Measurements from ENCODE around the gene REN. TPM values are rescaled to one million over a fixed set of nuclear protein-coding genes. Genes with fewer than 3 reads are reported as not detected.

The REN gene
- total and polyA plus RNA-seq, 2 donors (not counting 3 experiments of a cell fraction or from before 2014, with no cell fraction given), result 0.11 TPM; not detected in 1

GRCh38 chr1:204110894-204111633, 55.1 kb downstream of the REN start:
- H3K4me2 ChIP-seq (ENCODE audit: insufficient read depth, low read length), result no peak overlapping the region
- no peak for DNase-seq (ENCODE audit: low read depth, low spot score)
- H3K9me1 ChIP-seq (replicated peaks; ENCODE audit: control insufficient read depth, extremely low read depth, insufficient read depth, low read length), result no peaks in the 10 kb centered on the region
- H3K9ac ChIP-seq (replicated peaks; ENCODE audit: extremely low read depth, insufficient read depth, low read length), result no peak overlapping the region
- no peaks in the 10 kb centered on the region for H3K9me3 ChIP-seq (replicated peaks; ENCODE audit: control insufficient read depth, insufficient read depth, low read length)
- peaks cover 0 to 2% of the 10 kb centered on the region in 2 experiments for H3K36me3 ChIP-seq (ENCODE audit: control insufficient read depth in 2 of 2, extremely low read depth in 1 of 2, insufficient read depth in 2 of 2, low read length in 2 of 2)
- no peak for TF ChIP-seq JUN (IDR thresholded peaks at IDR 0.05; ENCODE audit: borderline replicate concordance, insufficient read depth, insufficient read length, low read depth)
- TF ChIP-seq MYC (IDR thresholded peaks at IDR 0.05; ENCODE audit: low read depth, low read length), result no peak
- no peak for TF ChIP-seq GATA2 (IDR thresholded peaks at IDR 0.05; ENCODE audit: insufficient read depth, insufficient read length, low read depth, low read length)
- no peak for TF ChIP-seq MAX (IDR thresholded peaks at IDR 0.05; ENCODE audit: insufficient read depth, insufficient read length)
- TF ChIP-seq POLR2AphosphoS5 (IDR thresholded peaks at IDR 0.05; ENCODE audit: insufficient read depth, low read depth, low read length), result no peak
- TF ChIP-seq EZH2 (IDR thresholded peaks at IDR 0.05; ENCODE audit: borderline replicate concordance, low read depth, low read length, severe bottlenecking), result no peak
- TF ChIP-seq CTCF (IDR thresholded peaks at IDR 0.05; ENCODE audit: extremely low read depth in 1 of 2, insufficient read depth in 1 of 2, low read depth in 1 of 2, low read length in 2 of 2), result no peak
- TF ChIP-seq FOS (IDR thresholded peaks at IDR 0.05; ENCODE audit: borderline replicate concordance, insufficient read depth, low read length), result no peak
- TF ChIP-seq POLR2A (IDR thresholded peaks at IDR 0.05; ENCODE audit: low read depth, low read length), result no peak
- H3K79me2 ChIP-seq (ENCODE audit: control insufficient read depth, insufficient read depth, low read length), result peaks cover 11% of the 10 kb centered on the region
- H3K27me3 ChIP-seq (ENCODE audit: control insufficient read depth in 2 of 2, insufficient read depth in 2 of 2, low read length in 2 of 2), result no peaks in the 10 kb centered on the region
- CTCF ChIA-PET, result interaction anchor here (1.3 to 6.7 kb wide), 3 partner anchors 18 to 240 kb away, joined by 3 to 45 read pairs (median 5); no protein-coding TSS in a partner anchor
- no peak overlapping the region for H3K27ac ChIP-seq (ENCODE audit: insufficient read depth, low read depth, low read length)
- POLR2A ChIA-PET, result no interaction called here
- BruUV-seq (replicated peaks), result no TSS peak
- peaks cover 29% of the 10 kb centered on the region for H3K4me1 ChIP-seq (ENCODE audit: control insufficient read depth, extremely low read depth, insufficient read depth, low read length)
- no peak for FAIRE-seq
- intact Hi-C loops (cut with micrococcal nuclease), result no loop called here
- H2AFZ ChIP-seq (ENCODE audit: low read depth, low read length), result no peak overlapping the region
- dilution Hi-C loops (cut with MboI; ENCODE audit: extremely low pct_ligation_motif_present, low sequenced_read_pairs), result no loop called here
- no peaks in the 10 kb centered on the region for H4K20me1 ChIP-seq (replicated peaks; ENCODE audit: control insufficient read depth, extremely low read depth, insufficient read depth, low read length)
- H3K4me3 ChIP-seq (replicated peaks in 1 of 3; ENCODE audit: insufficient read depth in 1 of 3, low read depth in 1 of 3, low read length in 3 of 3), result no peak overlapping the region

Data from endothelial cell of umbilical vein (primary cell).